ENCODE measurements around the gene NCR2.

Gene NCR2

DNA sequence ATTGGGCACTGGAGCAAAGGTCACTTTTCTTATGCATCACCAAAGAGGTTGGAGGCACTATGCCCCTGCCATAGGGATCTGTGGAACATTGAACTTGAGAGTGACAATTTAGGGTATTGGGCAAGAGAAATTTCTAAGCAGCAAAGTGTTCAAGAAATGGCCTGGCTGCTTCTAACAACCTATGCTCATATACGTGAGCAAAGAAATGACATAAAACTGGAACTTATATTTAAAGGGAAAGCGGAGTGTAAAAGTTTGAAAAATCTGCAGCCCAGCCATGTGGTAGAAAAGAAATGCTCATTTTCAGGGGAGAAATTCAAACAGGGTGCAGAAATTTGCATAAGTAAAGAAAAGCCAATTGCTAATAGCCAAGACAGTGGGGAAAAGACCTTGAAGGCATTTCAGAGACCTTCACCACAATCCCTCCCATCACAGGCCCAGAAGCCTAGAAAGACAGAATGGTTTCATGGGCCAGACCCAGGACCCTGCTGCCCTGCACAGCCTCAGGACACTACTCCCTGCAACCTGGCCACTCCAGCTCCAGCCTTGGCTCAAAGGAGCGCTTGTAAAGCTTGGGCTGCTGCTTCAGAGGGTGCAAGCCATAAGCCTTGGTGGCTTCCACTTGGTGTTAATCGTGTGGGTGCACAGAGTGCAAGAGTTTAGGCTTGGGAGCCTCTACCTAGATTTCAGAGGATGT, 24.4 kb downstream of the NCR2 start:
- DNase-seq (ENCODE audit: low read depth in 1 of 2, low spot score in 1 of 2): no peak

GRCh38 chr6:41360314-41360685, 24.9 kb downstream of the NCR2 start:
- no peak for DNase-seq (ENCODE audit: low read depth in 1 of 2, low spot score in 1 of 2)

DNA sequence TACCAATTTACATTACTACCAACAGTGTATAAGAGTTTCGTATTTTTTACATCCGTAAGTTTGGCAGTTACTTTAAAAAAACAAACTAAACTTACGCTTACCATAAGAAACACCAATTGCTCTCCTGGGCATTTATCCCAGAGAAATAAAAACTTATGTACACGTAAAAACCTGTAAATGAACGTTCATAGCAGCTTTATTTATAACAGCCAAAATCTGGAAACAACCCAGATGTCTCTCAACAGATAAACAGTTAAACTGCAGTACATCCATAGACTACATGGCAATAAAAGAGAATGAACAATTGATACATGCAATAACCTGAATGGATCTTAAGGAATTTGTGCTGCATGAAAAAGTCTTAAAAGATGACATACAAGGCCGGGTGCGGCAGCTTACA, 30.7 kb downstream of the NCR2 start:
- no peak for DNase-seq (ENCODE audit: low read depth in 1 of 2, low spot score in 1 of 2)

- DNase-seq (ENCODE audit: low read depth in 1 of 2, low spot score in 1 of 2): no peak
Measured at GRCh38 chr6:41367061-41367460, 31.7 kb downstream of the NCR2 start.

DNA sequence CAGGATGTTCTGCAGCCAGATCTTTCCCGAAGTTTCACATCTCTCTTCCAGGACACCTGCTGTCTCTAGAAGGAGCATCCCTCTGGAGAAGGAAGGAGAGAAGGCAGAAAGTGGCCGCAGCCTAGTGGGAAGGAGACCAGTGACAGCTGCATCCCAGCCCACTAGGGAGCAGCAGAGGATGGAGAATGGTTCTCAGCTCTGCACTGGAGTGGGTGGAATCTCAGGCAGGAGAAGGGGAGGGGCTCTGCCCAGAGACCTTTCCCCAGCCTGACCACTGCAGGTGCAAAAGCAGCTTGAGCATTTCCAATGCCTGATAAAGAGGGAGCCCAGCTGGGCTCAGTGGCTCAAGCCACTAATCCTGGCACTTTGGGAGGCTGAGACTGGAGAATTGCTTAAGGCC, 32.3 kb downstream of the NCR2 start:
- DNase-seq (ENCODE audit: low read depth in 1 of 2, low spot score in 1 of 2): no peak

DNA sequence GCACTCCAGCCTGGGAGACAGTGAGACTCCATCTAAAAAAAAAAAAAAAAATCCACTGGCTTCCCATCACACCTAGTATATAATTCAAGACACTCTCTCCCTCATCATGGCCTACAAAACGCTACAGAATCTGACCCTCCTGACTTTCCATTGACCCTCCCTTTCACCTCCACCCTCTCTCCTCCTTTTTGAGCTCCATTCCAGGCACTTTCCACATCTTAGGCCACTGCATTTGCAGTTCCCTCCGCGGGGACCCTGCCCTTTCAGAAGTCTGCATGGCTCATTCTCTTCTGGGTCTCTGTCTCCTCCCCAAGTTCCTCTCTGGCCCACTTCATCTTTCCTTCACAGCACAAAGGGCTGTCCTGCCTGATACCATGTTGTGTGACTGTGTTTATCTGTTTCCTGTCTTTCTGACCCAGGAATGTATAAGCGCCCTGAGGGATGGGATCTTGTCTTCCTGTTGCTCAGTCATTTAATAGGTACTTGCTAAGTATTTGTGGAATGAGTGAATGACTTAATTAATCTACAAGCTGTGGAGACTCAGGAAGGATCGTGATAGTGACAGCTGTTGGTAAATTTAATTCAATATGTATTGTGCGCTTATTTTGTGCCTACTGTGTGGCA, 35.2 kb downstream of the NCR2 start:
- DNase-seq (ENCODE audit: low read depth in 1 of 2, low spot score in 1 of 2): no peak

DNA sequence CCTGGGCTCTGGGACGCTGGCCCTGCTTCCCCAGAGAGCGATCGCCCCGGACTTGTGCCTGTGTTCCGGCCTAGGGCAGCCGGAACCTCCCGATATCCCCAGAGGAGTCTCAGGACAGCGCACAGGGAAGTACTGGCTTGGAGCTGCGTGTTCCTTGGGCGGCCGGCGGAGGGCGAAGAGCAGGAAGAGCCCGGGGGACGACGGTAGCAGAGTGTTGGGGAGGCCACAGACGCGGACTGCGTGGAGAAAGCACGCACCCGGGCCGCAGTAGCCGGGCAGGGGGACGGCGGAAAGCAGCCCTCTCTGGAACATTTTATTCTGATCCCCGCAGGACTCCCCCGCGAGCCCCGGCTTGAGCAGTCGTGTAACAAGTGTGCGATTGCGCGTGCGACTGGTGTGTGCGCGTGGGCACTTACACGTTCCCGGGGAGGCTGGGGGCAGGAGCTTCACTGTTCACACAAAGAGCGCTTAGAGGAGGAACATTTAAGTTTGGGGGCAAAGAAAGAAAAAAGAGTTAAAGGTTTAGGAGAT, 36.1 kb downstream of the NCR2 start:
- DNase-seq (ENCODE audit: low read depth in 1 of 2, low spot score in 1 of 2): no peak

- no peak for DNase-seq (ENCODE audit: low read depth in 1 of 2, low spot score in 1 of 2)
Measured at GRCh38 chr6:41371992-41372831, 36.8 kb downstream of the NCR2 start.

- no peak for DNase-seq (ENCODE audit: low read depth in 1 of 2, low spot score in 1 of 2)
Measured at GRCh38 chr6:41372832-41373626, 37.6 kb downstream of the NCR2 start.

GRCh38 chr6:41373627-41373918, 38.2 kb downstream of the NCR2 start:
- DNase-seq (ENCODE audit: low read depth in 1 of 2, low spot score in 1 of 2): no peak

DNA sequence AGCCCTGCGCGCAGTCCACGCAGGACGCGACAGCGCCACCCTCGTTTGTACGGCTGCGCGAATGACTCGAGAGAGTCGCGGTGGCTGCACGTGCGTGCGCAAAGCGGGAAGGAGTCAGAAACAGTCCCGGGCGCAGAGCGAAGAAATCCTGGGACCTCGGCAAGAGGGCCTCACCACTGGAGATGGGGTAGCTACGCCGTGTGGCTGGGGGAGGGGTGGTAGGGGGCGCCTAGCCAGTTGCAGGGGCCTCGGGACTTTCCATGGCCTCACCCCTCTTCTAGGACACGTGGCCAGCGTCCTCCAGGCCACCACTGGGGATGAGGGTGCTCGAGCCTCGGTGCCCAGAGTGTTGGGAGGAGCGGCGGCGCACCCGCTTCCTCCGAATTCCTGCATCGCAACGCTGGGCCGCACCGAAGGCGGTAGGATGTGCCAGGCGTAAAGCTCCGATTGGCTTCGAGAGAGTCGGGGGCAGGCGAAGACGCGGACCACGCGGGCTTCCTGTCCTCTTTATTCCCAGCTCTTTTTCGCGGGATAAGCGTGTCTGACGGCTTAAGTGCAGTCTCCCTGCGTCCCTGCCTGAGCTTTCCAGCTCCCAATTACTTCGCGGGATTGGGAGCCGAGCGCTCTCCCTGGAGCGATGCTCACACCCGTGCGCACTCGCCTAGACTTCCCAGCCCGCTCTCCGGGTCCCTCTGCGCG, 38.7 kb downstream of the NCR2 start:
- no peak for DNase-seq (ENCODE audit: low read depth in 1 of 2, low spot score in 1 of 2)

DNA sequence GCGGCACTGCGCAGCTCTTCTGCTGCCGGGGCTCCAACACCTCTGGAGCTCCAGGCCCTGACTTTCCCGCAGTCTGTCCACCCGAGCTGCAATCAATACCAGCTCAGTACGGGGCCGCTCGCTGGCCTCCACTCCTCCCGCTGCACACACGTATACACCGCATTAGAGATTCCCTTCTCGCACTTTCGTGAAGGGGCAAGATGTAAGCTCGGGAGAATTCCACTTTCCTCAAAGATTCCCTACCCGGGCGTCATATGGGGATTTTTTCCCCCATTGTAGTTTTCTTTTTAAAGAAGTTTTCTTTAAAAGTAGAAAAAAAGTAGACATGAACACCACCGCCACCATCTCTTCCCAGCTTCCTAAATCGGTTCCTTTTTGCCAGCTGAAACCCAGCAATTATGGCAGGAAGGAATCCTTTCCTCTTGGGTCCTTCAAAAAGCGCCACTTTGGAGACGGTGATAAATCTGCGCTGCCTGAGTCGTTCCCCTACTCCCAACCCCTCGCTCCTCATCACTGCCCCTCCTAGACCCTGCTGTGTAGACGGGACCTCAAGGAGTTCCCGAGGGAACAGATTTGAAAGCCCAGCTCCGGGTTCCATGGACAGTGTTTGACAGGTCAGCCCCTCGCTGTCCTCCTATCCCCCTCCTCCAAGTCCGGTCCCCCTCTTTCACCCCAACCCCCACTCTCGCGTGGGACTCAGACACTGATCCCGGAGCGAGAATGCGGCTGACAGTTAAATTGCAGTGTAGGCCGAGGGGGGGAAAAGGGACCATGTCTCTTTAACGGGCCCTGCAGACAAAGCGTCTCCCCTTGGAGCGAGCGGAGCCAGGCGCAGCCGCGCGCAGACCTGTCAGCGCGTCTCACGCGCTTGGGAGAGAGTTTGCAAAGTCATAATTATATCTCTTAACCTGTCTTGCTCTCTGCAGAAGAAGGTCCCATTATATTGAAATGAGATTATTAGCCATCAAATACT, 39.5 kb downstream of the NCR2 start:
- no peak for DNase-seq (ENCODE audit: low read depth in 1 of 2, low spot score in 1 of 2)

DNA sequence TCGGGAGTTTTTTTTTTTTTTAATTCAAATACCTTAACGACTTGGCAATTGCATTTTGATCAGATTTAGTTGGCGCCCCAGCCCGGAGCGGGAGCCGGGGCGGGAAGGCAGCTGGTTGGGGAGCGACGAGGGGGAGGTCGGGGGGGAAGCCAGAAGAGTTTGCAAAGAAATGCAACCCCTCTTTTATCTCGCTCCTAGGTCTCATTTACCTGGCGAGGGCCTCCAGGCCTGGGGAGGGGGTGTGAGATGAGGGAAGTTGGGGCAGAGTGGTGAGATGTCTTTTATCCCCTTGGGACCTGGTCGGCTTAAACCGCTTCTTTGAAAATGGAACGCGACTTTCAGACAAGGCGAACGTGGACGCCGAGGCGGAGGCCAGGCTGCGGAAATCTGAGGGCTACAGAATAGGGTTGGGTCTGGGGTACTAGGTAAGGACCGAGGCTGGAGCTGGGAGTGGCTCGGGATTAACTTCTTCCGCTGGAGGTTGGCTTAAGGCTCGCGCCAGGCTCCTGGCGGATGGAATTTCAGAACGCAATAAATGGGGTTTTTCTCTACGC, 40.3 kb downstream of the NCR2 start:
- DNase-seq (ENCODE audit: low read depth in 1 of 2, low spot score in 1 of 2): no peak

GRCh38 chr6:41376176-41376575, 40.8 kb downstream of the NCR2 start:
- no peak for DNase-seq (ENCODE audit: low read depth in 1 of 2, low spot score in 1 of 2)

- DNase-seq (ENCODE audit: low read depth in 1 of 2, low spot score in 1 of 2): no peak
Measured at GRCh38 chr6:41377071-41377470, 41.7 kb downstream of the NCR2 start.

- no peak for DNase-seq (ENCODE audit: low read depth in 1 of 2, low spot score in 1 of 2)
Measured at GRCh38 chr6:41379306-41379705, 43.9 kb downstream of the NCR2 start.

DNA sequence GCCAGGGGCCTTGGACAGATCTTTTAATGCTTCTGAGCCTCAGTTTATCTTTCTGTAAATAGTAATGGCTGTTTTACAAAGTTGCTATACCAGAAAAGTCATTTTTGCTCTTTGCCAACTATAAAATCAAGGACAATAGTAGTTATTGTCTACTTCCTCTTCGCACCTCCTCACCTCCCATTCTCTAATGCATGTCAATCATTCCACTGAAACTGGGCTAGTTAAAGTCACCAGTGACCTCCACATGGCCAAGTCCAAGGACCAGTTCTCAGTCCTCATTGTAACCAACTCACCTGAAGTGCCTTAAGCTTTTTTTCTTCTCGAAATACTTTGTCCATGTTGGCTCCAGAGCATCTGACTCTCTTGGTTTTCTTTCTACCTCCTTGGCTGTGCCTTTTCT, 51.2 kb downstream of the NCR2 start:
- no peak for DNase-seq (ENCODE audit: low read depth in 1 of 2, low spot score in 1 of 2)

GRCh38 chr6:41392246-41392645, 56.8 kb downstream of the NCR2 start:
- no peak for DNase-seq (ENCODE audit: low read depth in 1 of 2, low spot score in 1 of 2)

- DNase-seq (ENCODE audit: low read depth in 1 of 2, low spot score in 1 of 2): no peak
Measured at GRCh38 chr6:41396335-41396734, 60.9 kb downstream of the NCR2 start.
